ENCODE data around the gene GNPNAT1. TPM values are rescaled to one million over a fixed set of nuclear protein-coding genes. Genes with fewer than 3 reads are reported as not detected.

The GNPNAT1 gene
- total and polyA plus RNA-seq, 2 of the 4 experiments (the other 2 are of a cell fraction), result 19.4 to 30.5 TPM

DNA sequence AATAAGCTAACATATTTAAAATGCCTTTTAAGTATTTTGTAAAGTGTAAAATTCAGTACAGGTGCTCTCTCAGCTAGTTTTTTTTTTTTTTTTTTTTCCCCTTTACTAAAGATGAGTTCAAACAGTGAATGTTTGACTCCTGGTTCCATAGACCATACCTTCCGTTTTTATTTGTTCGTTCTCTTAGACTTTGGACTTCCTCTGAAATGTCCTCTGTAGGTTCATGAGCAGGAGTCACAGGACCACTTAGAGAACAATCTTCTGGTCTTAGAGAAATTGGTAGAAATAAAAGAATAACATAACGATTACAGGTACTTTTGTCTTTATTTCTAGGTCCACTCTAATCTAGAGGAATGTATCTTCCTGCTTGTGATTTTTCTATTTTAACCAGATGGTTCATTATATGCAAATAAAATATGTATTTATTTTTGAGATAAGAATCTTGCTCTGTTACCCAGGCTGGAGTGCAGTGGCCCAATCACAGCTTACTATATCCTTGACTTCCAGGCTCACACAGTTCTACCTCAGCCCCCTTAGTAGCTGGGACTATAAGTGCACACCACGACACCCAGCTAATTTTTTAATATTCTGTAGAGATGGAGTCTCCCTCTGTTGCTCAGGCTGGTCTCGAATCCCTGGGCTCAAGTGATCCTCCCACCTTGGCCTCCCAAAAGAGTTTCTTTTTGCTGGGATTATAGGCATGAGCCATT is 35.6 kb downstream of the GNPNAT1 start:
- Histone ChIP-seq H2AFZ (replicated peaks; ENCODE audit: low read length, poor library complexity) (no peak overlapping the region), H3K9me3 (ENCODE audit: control insufficient read depth, insufficient read depth, low read length) (no peaks in the 10 kb centered on the region), H3K36me3 (ENCODE audit: control insufficient read depth, insufficient read depth, low read length) (peaks cover 9% of the 10 kb centered on the region; the same call in 1 of the 2 replicates), H4K8ac (ENCODE audit: low read depth in 2 of 2, low read length in 2 of 2) (no peak overlapping the region), H3K23ac (ENCODE audit: low read depth, low read length) (no peak overlapping the region), H3K4me3 (ENCODE audit: insufficient read depth, low read depth, low read length) (no peak overlapping the region), H3K18ac (ENCODE audit: low read depth, low read length) (no peak overlapping the region), H3K4me2 (ENCODE audit: low read depth, low read length) (no peak overlapping the region), H4K20me1 (ENCODE audit: insufficient read depth, low read length) (no peaks in the 10 kb centered on the region), H3K79me1 (ENCODE audit: low read depth in 1 of 2, low read length in 2 of 2) (peaks cover 0 to 3% of the 10 kb centered on the region in 2 experiments; a peak in 1 of 4 replicates), H3K9me1 (ENCODE audit: insufficient read depth, low read length) (no peaks in the 10 kb centered on the region), H2AK5ac (ENCODE audit: low read depth, low read length) (no peak overlapping the region), H2AK9ac (replicated peaks; ENCODE audit: low read depth, low read length, poor library complexity) (no peak overlapping the region), H3K27me3 (ENCODE audit: control insufficient read depth, insufficient read depth, low read length) (no peaks in the 10 kb centered on the region), H3K4ac (ENCODE audit: low read depth, low read length) (no peak overlapping the region), H3K9ac (ENCODE audit: low read depth, low read length) (no peak overlapping the region), H2BK5ac (ENCODE audit: low read depth, low read length, poor library complexity, severe bottlenecking) (no peak overlapping the region), H4K5ac (ENCODE audit: low read depth, low read length) (no peak overlapping the region), H3K14ac (replicated peaks; ENCODE audit: low read depth, low read length) (no peak overlapping the region), H2BK20ac (ENCODE audit: low read depth, low read length) (no peak overlapping the region), H3K27ac (ENCODE audit: insufficient read depth, low read length) (no peak overlapping the region), H2BK15ac (ENCODE audit: low read depth, low read length) (no peak overlapping the region), H2BK120ac (ENCODE audit: low read depth, low read length) (no peak overlapping the region), H3K56ac (ENCODE audit: extremely low read depth, insufficient read depth, low read length) (no peak overlapping the region), H3K4me1 (ENCODE audit: control insufficient read depth, insufficient read depth, low read length) (no peaks in the 10 kb centered on the region), H4K91ac (ENCODE audit: insufficient read depth, low read depth, low read length) (no peak overlapping the region)
- dilution Hi-C loops (cut with HindIII; ENCODE audit: low sequenced_read_pairs, unreplicated experiment) (no loop called here), in situ Hi-C loops (cut with MboI; ENCODE audit: low sequenced_read_pairs) (no loop called here), intact Hi-C loops (cut with micrococcal nuclease) (no loop called here)
- CTCF ChIA-PET, result interaction anchor here (0.6 to 0.7 kb wide), 2 partner anchors 301 to 668 kb away, joined by 3 to 5 read pairs; no protein-coding TSS in a partner anchor
- ATAC-seq (ENCODE audit: low read depth) (no peak), DNase-seq (no peak)
- WGBS, 2 experiments (ENCODE audit: extremely low coverage in 2 of 2, insufficient read length in 1 of 2), result no CpG with 5 or more reads among the region's 5 CpGs
- POLR2A ChIA-PET (ENCODE audit: unreplicated experiment), result no interaction called here
- BruUV-seq (replicated peaks), result no TSS peak
- TF ChIP-seq CEBPB (IDR thresholded peaks at IDR 0.05; ENCODE audit: low read depth, low read length), result no peak
- TF ChIP-seq, protein P1, sequence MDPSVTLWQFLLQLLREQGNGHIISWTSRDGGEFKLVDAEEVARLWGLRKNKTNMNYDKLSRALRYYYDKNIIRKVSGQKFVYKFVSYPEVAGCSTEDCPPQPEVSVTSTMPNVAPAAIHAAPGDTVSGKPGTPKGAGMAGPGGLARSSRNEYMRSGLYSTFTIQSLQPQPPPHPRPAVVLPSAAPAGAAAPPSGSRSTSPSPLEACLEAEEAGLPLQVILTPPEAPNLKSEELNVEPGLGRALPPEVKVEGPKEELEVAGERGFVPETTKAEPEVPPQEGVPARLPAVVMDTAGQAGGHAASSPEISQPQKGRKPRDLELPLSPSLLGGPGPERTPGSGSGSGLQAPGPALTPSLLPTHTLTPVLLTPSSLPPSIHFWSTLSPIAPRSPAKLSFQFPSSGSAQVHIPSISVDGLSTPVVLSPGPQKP (IDR thresholded peaks at IDR 0.05; ENCODE audit: borderline replicate concordance, low read depth, low read length), result no peak
- no peak for TF ChIP-seq NFE2L2 (IDR thresholded peaks at IDR 0.05; ENCODE audit: low read depth, low read length)
- TF ChIP-seq MAZ (IDR thresholded peaks at IDR 0.05; ENCODE audit: borderline replicate concordance, low read depth, low read length), result no peak
- TF ChIP-seq, protein P2, sequence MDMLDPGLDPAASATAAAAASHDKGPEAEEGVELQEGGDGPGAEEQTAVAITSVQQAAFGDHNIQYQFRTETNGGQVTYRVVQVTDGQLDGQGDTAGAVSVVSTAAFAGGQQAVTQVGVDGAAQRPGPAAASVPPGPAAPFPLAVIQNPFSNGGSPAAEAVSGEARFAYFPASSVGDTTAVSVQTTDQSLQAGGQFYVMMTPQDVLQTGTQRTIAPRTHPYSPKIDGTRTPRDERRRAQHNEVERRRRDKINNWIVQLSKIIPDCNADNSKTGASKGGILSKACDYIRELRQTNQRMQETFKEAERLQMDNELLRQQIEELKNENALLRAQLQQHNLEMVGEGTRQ (IDR thresholded peaks at IDR 0.05; ENCODE audit: low read depth, low read length), result no peak
- no peak for TF ChIP-seq RFX5 (IDR thresholded peaks at IDR 0.05; ENCODE audit: low read depth, low read length)
- no peak for TF ChIP-seq RAD21 (IDR thresholded peaks at IDR 0.05; ENCODE audit: low read length)
- TF ChIP-seq CHD1 (IDR thresholded peaks at IDR 0.05; ENCODE audit: low read depth, low read length), result no peak
- TF ChIP-seq SMC3 (IDR thresholded peaks at IDR 0.05; ENCODE audit: low read depth, low read length), result no peak
- no peak for TF ChIP-seq MAFK (IDR thresholded peaks at IDR 0.05; ENCODE audit: low read depth, low read length)
- TF ChIP-seq FOS (IDR thresholded peaks at IDR 0.05; ENCODE audit: low read depth, low read length), result no peak
- no peak for TF ChIP-seq POLR2A (IDR thresholded peaks at IDR 0.05; ENCODE audit: low read depth, low read length)
- no peak for TF ChIP-seq RCOR1 (IDR thresholded peaks at IDR 0.05; ENCODE audit: insufficient replicate concordance, low read length)
- TF ChIP-seq, protein P3, sequence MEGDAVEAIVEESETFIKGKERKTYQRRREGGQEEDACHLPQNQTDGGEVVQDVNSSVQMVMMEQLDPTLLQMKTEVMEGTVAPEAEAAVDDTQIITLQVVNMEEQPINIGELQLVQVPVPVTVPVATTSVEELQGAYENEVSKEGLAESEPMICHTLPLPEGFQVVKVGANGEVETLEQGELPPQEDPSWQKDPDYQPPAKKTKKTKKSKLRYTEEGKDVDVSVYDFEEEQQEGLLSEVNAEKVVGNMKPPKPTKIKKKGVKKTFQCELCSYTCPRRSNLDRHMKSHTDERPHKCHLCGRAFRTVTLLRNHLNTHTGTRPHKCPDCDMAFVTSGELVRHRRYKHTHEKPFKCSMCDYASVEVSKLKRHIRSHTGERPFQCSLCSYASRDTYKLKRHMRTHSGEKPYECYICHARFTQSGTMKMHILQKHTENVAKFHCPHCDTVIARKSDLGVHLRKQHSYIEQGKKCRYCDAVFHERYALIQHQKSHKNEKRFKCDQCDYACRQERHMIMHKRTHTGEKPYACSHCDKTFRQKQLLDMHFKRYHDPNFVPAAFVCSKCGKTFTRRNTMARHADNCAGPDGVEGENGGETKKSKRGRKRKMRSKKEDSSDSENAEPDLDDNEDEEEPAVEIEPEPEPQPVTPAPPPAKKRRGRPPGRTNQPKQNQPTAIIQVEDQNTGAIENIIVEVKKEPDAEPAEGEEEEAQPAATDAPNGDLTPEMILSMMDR (conservative IDR thresholded peaks at IDR 0.05; ENCODE audit: low read depth, low read length), result no peak

All from IMR-90 (cell line).